Liver (tissue), 3 donors: ENCODE results near the gene CATSPER4.

Experiments
- EGR1 ChIP-seq, 2 donors: IDR thresholded peaks; 2 replicates each; pipeline ENCODE4 v1.6.1; 2016 to 2018; ENCODE audit warnings: antibody characterized with exemption in 2 of 2, low read depth in 2 of 2
- MAX ChIP-seq: IDR thresholded peaks from 2 replicates; pipeline ENCODE4 v1.6.1; 2016; ENCODE audit warnings: antibody characterized with exemption
- RAD21 ChIP-seq, 2 donors: IDR thresholded peaks; 2 replicates each; pipeline ENCODE4 v1.6.1; 2016; ENCODE audit warnings: antibody characterized with exemption in 2 of 2, mild to moderate bottlenecking in 2 of 2
- SP1 ChIP-seq: IDR thresholded peaks from 2 replicates; pipeline ENCODE4 v1.6.1; 2018; ENCODE audit warnings: antibody characterized with exemption, mild to moderate bottlenecking
- TAF1 ChIP-seq: conservative IDR thresholded peaks from 2 replicates; pipeline ENCODE4 v1.6.1; 2016; ENCODE audit warnings: antibody characterized with exemption, mild to moderate bottlenecking
- YY1 ChIP-seq: IDR thresholded peaks from 2 replicates; pipeline ENCODE4 v1.6.1; 2016; ENCODE audit warnings: antibody characterized with exemption, mild to moderate bottlenecking
- ZBTB33 ChIP-seq: IDR thresholded peaks from 2 replicates; pipeline ENCODE4 v1.6.1; 2016; ENCODE audit warnings: antibody characterized with exemption
- TF ChIP-seq, protein P1 (sequence below): fragments of 150-350 bp; IDR thresholded peaks from 2 replicates; pipeline ENCODE4 v1.5.1; 2017; ENCODE audit warnings: improper control_type of control experiment, low read depth, low read length; ENCODE audit not compliant: missing input control
- donor health status: healthy.
- donor health status: healthy.

DNA sequence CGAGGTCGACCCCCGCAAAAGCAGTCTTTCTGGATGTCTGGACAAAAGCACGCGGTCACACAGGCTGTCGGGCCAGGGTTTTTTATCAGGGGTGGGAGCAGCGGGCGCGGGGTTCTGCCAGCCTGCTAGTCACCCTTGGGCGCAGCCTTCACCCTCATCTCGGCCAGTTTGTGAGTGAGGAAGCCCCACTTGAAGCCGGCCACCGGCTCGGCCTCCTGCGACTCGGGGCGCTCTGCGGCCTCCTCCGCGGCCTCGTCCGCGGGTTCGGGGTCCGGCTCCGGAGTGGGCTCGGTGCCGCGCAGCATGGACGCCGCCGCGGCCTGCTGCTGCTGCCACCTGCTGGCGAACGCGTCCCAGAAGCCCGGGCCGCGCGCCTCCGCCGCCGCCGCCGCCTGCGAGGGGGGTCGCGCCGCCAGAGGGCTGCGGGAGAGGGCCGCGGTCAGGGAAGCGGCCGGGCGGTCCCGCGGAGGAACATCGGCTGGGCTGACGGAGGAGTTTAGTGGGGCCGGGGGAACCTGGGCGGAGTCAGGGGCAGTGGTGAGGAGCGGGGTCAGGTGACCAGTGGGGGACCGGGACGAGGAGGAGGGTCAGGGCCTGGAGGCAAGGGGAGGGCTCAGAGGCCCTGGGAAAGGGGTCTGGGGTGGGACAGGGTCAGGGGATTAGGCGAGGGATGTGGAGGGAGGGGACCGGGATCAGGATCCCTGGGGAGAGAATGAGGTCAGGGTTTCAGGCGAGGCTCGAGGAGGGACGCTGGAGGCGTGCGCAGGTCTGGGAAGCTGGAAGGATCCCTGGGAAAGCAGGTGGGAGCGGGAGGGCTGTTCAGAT lies 26.2 kb upstream of the CATSPER4 start:
- TF ChIP-seq, protein P1, sequence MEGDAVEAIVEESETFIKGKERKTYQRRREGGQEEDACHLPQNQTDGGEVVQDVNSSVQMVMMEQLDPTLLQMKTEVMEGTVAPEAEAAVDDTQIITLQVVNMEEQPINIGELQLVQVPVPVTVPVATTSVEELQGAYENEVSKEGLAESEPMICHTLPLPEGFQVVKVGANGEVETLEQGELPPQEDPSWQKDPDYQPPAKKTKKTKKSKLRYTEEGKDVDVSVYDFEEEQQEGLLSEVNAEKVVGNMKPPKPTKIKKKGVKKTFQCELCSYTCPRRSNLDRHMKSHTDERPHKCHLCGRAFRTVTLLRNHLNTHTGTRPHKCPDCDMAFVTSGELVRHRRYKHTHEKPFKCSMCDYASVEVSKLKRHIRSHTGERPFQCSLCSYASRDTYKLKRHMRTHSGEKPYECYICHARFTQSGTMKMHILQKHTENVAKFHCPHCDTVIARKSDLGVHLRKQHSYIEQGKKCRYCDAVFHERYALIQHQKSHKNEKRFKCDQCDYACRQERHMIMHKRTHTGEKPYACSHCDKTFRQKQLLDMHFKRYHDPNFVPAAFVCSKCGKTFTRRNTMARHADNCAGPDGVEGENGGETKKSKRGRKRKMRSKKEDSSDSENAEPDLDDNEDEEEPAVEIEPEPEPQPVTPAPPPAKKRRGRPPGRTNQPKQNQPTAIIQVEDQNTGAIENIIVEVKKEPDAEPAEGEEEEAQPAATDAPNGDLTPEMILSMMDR: peak; percentile 39
- no peak for TF ChIP-seq RAD21 (IDR thresholded peaks at IDR 0.05)
- no peak for TF ChIP-seq YY1
- no peak for TF ChIP-seq ZBTB33
- no peak for TF ChIP-seq MAX
- TF ChIP-seq EGR1 (IDR thresholded peaks at IDR 0.05; ENCODE audit: low read depth in 2 of 2): no peak
- TF ChIP-seq SP1: no peak
- TF ChIP-seq TAF1: no peak
